Measurements from ENCODE around the gene THSD4. TPM values are rescaled to one million over a fixed set of nuclear protein-coding genes. Genes with fewer than 3 reads are reported as not detected.
A peak's percentile ranks its signal among the peaks of the same experiment; 100 is the strongest.

THSD4 gene
- total RNA-seq, 1 experiment from 2014 or later = 65.4 TPM

- no TSS peak for BruUV-seq (replicated peaks)
- no peak overlapping the region for H3K4me3 ChIP-seq (ENCODE audit: low read depth in 2 of 2, low read length in 2 of 2)
- intact Hi-C loops (cut with micrococcal nuclease; ENCODE audit: unreplicated experiment) = no loop called here
- CTCF ChIA-PET = no interaction called here
- H3K27ac ChIP-seq (ENCODE audit: low read length) = no peak overlapping the region
- no peaks in the 10 kb centered on the region for H3K36me3 ChIP-seq (ENCODE audit: control insufficient read depth, insufficient read depth, low read length)
- TF ChIP-seq REST (IDR thresholded peaks at IDR 0.05; ENCODE audit: insufficient read depth in 1 of 2, low read depth in 2 of 2, low read length in 1 of 2) (no peak), TCF7L2 (IDR thresholded peaks at IDR 0.05; ENCODE audit: low read depth, low read length) (no peak), SIN3A (IDR thresholded peaks at IDR 0.05; ENCODE audit: borderline replicate concordance, insufficient read depth, low read depth, low read length) (no peak), CTCF (IDR thresholded peaks at IDR 0.05) (no peak)
- in situ Hi-C loops (cut with HindIII; ENCODE audit: low pct_unique_long_range_greater_than_20kb, low sequenced_read_pairs) = no loop called here
- ATAC-seq (no peak), DNase-seq (ENCODE audit: low read depth, low spot score) (no peak)
- POLR2A ChIA-PET = no interaction called here
- H3K4me1 ChIP-seq (ENCODE audit: control insufficient read depth, insufficient read depth, low read length) = no peaks in the 10 kb centered on the region
- no peaks in the 10 kb centered on the region for H3K27me3 ChIP-seq (ENCODE audit: control insufficient read depth, insufficient read depth, low read length)
- H3K9me3 ChIP-seq (ENCODE audit: control insufficient read depth, insufficient read depth, low read depth, low read length) = no peaks in the 10 kb centered on the region
Observed at GRCh38 chr15:71198846-71199245, 83.6 kb downstream of the THSD4 start.

- intact Hi-C loops (cut with micrococcal nuclease; ENCODE audit: unreplicated experiment) (no loop called here), in situ Hi-C loops (cut with HindIII; ENCODE audit: low pct_unique_long_range_greater_than_20kb, low sequenced_read_pairs) (no loop called here)
- H3K27ac ChIP-seq (ENCODE audit: low read length) = no peak overlapping the region
- no peaks in the 10 kb centered on the region for H3K9me3 ChIP-seq (ENCODE audit: control insufficient read depth, insufficient read depth, low read depth, low read length)
- H3K4me3 ChIP-seq (ENCODE audit: low read depth in 2 of 2, low read length in 2 of 2) = no peak overlapping the region
- TF ChIP-seq SIN3A (IDR thresholded peaks at IDR 0.05; ENCODE audit: borderline replicate concordance, insufficient read depth, low read depth, low read length) = no peak
- no peak for TF ChIP-seq REST (IDR thresholded peaks at IDR 0.05; ENCODE audit: insufficient read depth in 1 of 2, low read depth in 2 of 2, low read length in 1 of 2)
- TF ChIP-seq TCF7L2 (IDR thresholded peaks at IDR 0.05; ENCODE audit: low read depth, low read length) = no peak
- TF ChIP-seq POLR2AphosphoS5 (IDR thresholded peaks at IDR 0.05; ENCODE audit: low read depth, low read length) = no peak
- TF ChIP-seq CTCF (IDR thresholded peaks at IDR 0.05) = no peak
- no peaks in the 10 kb centered on the region for H3K27me3 ChIP-seq (ENCODE audit: control insufficient read depth, insufficient read depth, low read length)
- no TSS peak for BruUV-seq (replicated peaks)
- ChIA-PET POLR2A (no interaction called here), CTCF (no interaction called here)
- no peaks in the 10 kb centered on the region for H3K4me1 ChIP-seq (ENCODE audit: control insufficient read depth, insufficient read depth, low read length)
- DNase-seq (ENCODE audit: low read depth, low spot score) (no peak), ATAC-seq (peak; percentile 46; the same call in 1 of the 2 replicates)
- no peaks in the 10 kb centered on the region for H3K36me3 ChIP-seq (ENCODE audit: control insufficient read depth, insufficient read depth, low read length)
Observed at GRCh38 chr15:71199384-71200351, 84.4 kb downstream of the THSD4 start.
